Measurements from ENCODE around the gene PACRG. TPM values are rescaled to one million over a fixed set of nuclear protein-coding genes. Genes with fewer than 3 reads are reported as not detected.

The PACRG gene
- polyA plus RNA-seq, 1 of the 3 experiments (the other 2 are of a cell fraction): 0.56 TPM

DNA sequence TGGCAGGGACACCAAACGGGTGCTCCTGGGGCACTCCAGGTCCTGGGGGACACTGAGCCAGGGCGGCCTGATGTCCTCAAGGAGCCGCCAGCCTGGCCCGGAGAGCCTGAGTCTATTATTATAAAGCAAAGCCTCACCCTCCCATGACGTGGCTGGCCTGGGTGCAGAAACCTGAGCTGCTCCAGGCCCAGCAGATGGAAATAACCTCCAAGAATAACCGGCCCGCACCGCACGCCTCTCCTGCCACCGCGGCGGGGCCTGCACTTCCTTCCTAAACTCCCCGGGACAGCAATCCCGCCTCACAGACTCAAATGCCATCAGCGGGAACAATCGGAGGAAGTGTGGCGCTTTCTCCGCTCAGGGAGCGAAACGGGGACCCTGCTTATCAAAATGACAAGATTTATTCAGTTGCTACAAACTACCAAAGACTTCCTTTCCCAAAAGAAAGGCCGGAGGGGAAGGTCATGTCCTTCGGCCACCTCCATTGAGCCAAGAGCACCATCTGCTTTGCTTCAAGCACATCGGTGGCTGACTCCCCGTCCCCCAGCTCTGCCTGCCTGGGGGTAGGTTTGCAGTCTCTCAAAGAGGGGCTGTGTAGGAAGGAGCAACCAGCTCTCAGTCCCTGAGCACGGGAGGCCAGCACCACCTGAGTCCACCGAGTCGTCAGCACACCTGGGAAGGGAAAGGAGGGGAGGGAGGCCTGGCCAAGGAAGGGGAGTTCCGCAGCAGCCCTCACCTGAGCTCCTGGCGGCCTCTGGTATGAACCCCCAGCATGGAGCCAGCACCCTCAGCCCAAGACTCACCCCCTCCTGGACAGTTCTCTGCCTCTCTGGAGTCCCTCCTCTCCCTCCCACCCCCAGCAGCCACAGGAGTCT is 608.1 kb downstream of the PACRG start:
- no peaks in the 10 kb centered on the region for H3K9me3 ChIP-seq
- no peaks in the 10 kb centered on the region for H3F3A ChIP-seq (replicated peaks; ENCODE audit: insufficient read depth)
- H2AFZ ChIP-seq (ENCODE audit: low read depth): no peak overlapping the region
- no peaks in the 10 kb centered on the region for H3K36me3 ChIP-seq (replicated peaks in 1 of 2; ENCODE audit: control insufficient read depth in 1 of 2, insufficient read depth in 2 of 2, low read length in 1 of 2)
- H3K27ac ChIP-seq (ENCODE audit: low read depth in 2 of 2, low read length in 1 of 2): no peak overlapping the region
- H3K79me2 ChIP-seq (ENCODE audit: insufficient read depth): no peaks in the 10 kb centered on the region
- H3K27me3 ChIP-seq (ENCODE audit: insufficient read depth): no peaks in the 10 kb centered on the region
- H3K4me3 ChIP-seq (ENCODE audit: low read depth in 2 of 2, low read length in 1 of 2): no peak overlapping the region
- H3K4me2 ChIP-seq: no peak overlapping the region
- no peaks in the 10 kb centered on the region for H3K9me2 ChIP-seq
- no peaks in the 10 kb centered on the region for H4K20me1 ChIP-seq (ENCODE audit: insufficient read depth)
- TF ChIP-seq GATA2 (CRISPR knock-in tag; IDR thresholded peaks at IDR 0.05): no peak
- TF ChIP-seq JUND (IDR thresholded peaks at IDR 0.05): no peak
- TF ChIP-seq MXI1 (IDR thresholded peaks at IDR 0.05; ENCODE audit: low read depth, low read length): no peak
- TF ChIP-seq NFIC (IDR thresholded peaks at IDR 0.05; ENCODE audit: borderline replicate concordance): no peak
- no peak for TF ChIP-seq RAD21 (IDR thresholded peaks at IDR 0.05; ENCODE audit: low read length)
- no peak for TF ChIP-seq FOXM1 (IDR thresholded peaks at IDR 0.05; ENCODE audit: low read depth)
- TF ChIP-seq, protein P1, sequence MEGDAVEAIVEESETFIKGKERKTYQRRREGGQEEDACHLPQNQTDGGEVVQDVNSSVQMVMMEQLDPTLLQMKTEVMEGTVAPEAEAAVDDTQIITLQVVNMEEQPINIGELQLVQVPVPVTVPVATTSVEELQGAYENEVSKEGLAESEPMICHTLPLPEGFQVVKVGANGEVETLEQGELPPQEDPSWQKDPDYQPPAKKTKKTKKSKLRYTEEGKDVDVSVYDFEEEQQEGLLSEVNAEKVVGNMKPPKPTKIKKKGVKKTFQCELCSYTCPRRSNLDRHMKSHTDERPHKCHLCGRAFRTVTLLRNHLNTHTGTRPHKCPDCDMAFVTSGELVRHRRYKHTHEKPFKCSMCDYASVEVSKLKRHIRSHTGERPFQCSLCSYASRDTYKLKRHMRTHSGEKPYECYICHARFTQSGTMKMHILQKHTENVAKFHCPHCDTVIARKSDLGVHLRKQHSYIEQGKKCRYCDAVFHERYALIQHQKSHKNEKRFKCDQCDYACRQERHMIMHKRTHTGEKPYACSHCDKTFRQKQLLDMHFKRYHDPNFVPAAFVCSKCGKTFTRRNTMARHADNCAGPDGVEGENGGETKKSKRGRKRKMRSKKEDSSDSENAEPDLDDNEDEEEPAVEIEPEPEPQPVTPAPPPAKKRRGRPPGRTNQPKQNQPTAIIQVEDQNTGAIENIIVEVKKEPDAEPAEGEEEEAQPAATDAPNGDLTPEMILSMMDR (IDR thresholded peaks at IDR 0.05): no peak
- no peak for TF ChIP-seq YY1 (IDR thresholded peaks at IDR 0.05; ENCODE audit: low read depth)
- TF ChIP-seq FOSL2 (IDR thresholded peaks at IDR 0.05; ENCODE audit: borderline replicate concordance, low read depth): no peak
- TF ChIP-seq SMC3 (IDR thresholded peaks at IDR 0.05; ENCODE audit: low read depth, low read length): no peak
- TF ChIP-seq RFX5 (IDR thresholded peaks at IDR 0.05; ENCODE audit: low read length): no peak
- DNase-seq: no peak
- H3K4me1 ChIP-seq (ENCODE audit: control insufficient read depth in 1 of 2, insufficient read depth in 2 of 2, low read depth in 1 of 2, low read length in 1 of 2): no peaks in the 10 kb centered on the region
- H3K9ac ChIP-seq: no peak overlapping the region
- WGBS (ENCODE audit: low lambda C conversion rate): 79% methylated on average over 24 of the region's 29 CpGs
- CTCF ChIA-PET: no interaction called here
- POLR2A ChIA-PET: interaction anchor here (0.7 kb wide), 1 partner anchor 68 kb away, joined by 3 read pairs; no protein-coding TSS in a partner anchor

DNA sequence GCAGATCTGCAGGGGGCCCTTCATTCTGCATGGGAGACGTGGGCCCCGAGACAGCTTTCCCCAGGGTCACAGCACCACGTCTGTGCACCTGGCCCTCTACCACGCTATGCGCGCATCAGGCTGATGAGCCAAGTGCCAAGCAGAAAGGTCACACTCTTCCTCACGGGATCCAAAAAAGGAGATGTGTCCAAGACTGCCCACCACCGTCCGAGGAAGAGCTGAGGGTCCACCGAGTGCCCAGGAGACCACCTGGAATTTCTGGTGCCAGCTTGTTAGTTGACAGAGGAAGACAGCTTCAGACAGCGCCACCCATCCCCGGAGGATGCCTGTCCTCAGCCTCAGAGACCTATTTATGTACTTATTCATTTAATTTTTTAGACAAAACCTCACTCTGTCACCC is 609.2 kb downstream of the PACRG start:
- no peaks in the 10 kb centered on the region for H3K4me1 ChIP-seq (ENCODE audit: control insufficient read depth in 1 of 2, insufficient read depth in 2 of 2, low read depth in 1 of 2, low read length in 1 of 2)
- H3K27me3 ChIP-seq (ENCODE audit: insufficient read depth): no peaks in the 10 kb centered on the region
- no peak overlapping the region for H2AFZ ChIP-seq (ENCODE audit: low read depth)
- no peak overlapping the region for H3K4me3 ChIP-seq (ENCODE audit: low read depth in 2 of 2, low read length in 1 of 2)
- H3K9ac ChIP-seq: no peak overlapping the region
- H3F3A ChIP-seq (replicated peaks; ENCODE audit: insufficient read depth): no peaks in the 10 kb centered on the region
- no peaks in the 10 kb centered on the region for H3K79me2 ChIP-seq (ENCODE audit: insufficient read depth)
- WGBS (ENCODE audit: low lambda C conversion rate): 87% methylated on average over 12 of the region's 12 CpGs
- DNase-seq: no peak
- H3K27ac ChIP-seq (ENCODE audit: low read depth in 2 of 2, low read length in 1 of 2): no peak overlapping the region
- ChIA-PET POLR2A (no interaction called here), CTCF (interaction anchor here (0.6 to 1.1 kb wide), 2 partner anchors 13 to 568 kb away, joined by 3 read pairs; no protein-coding TSS in a partner anchor)
- no peak overlapping the region for H3K4me2 ChIP-seq
- H3K36me3 ChIP-seq (replicated peaks in 1 of 2; ENCODE audit: control insufficient read depth in 1 of 2, insufficient read depth in 2 of 2, low read length in 1 of 2): no peaks in the 10 kb centered on the region
- no peaks in the 10 kb centered on the region for H3K9me3 ChIP-seq
- no peaks in the 10 kb centered on the region for H4K20me1 ChIP-seq (ENCODE audit: insufficient read depth)
- no peaks in the 10 kb centered on the region for H3K9me2 ChIP-seq
- TF ChIP-seq MXI1 (IDR thresholded peaks at IDR 0.05; ENCODE audit: low read depth, low read length) (no peak), MEF2A (IDR thresholded peaks at IDR 0.05; ENCODE audit: borderline replicate concordance, low read depth) (no peak), NRF1 (IDR thresholded peaks at IDR 0.05; ENCODE audit: low read depth, low read length) (no peak), RFX5 (IDR thresholded peaks at IDR 0.05; ENCODE audit: low read length) (no peak), EP300 (IDR thresholded peaks at IDR 0.05; ENCODE audit: borderline replicate concordance in 1 of 2, low read depth in 1 of 2, low read length in 1 of 2) (no peak), JUND (IDR thresholded peaks at IDR 0.05) (no peak), RCOR1 (IDR thresholded peaks at IDR 0.05; ENCODE audit: low read length) (no peak), TEAD4 (IDR thresholded peaks at IDR 0.05; ENCODE audit: borderline replicate concordance, insufficient read depth) (no peak), FOXM1 (IDR thresholded peaks at IDR 0.05; ENCODE audit: low read depth) (no peak), CHD2 (IDR thresholded peaks at IDR 0.05; ENCODE audit: low read length, partially characterized antibody) (no peak), GATA2 (CRISPR knock-in tag; IDR thresholded peaks at IDR 0.05) (no peak), SIN3A (IDR thresholded peaks at IDR 0.05; ENCODE audit: borderline replicate concordance, low read depth, low read length) (no peak)
- TF ChIP-seq, protein P2, sequence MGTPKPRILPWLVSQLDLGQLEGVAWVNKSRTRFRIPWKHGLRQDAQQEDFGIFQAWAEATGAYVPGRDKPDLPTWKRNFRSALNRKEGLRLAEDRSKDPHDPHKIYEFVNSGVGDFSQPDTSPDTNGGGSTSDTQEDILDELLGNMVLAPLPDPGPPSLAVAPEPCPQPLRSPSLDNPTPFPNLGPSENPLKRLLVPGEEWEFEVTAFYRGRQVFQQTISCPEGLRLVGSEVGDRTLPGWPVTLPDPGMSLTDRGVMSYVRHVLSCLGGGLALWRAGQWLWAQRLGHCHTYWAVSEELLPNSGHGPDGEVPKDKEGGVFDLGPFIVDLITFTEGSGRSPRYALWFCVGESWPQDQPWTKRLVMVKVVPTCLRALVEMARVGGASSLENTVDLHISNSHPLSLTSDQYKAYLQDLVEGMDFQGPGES (IDR thresholded peaks at IDR 0.05; ENCODE audit: low read depth, low read length): no peak
- TF ChIP-seq, protein P1 (IDR thresholded peaks at IDR 0.05): no peak
- TF ChIP-seq, protein P3, sequence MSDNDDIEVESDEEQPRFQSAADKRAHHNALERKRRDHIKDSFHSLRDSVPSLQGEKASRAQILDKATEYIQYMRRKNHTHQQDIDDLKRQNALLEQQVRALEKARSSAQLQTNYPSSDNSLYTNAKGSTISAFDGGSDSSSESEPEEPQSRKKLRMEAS (IDR thresholded peaks at IDR 0.05; ENCODE audit: low read depth): no peak
- TF ChIP-seq, protein P4, sequence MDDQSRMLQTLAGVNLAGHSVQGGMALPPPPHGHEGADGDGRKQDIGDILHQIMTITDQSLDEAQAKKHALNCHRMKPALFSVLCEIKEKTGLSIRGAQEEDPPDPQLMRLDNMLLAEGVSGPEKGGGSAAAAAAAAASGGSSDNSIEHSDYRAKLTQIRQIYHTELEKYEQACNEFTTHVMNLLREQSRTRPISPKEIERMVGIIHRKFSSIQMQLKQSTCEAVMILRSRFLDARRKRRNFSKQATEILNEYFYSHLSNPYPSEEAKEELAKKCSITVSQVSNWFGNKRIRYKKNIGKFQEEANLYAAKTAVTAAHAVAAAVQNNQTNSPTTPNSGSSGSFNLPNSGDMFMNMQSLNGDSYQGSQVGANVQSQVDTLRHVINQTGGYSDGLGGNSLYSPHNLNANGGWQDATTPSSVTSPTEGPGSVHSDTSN (IDR thresholded peaks at IDR 0.05): no peak
